NCI-H748 (cell line): ENCODE measurements around the gene PTPRO.
A peak's percentile ranks its signal among the peaks of the same experiment; 100 is the strongest.

Experiments used
- DNase-seq: peaks from one replicate; lab custom pipeline; 2025; ENCODE audit not compliant: unreplicated experiment; lab: John Stamatoyannopoulos, UW

Gene PTPRO

GRCh38 chr12:15322164-15323061 lies at the start of gene PTPRO:
Gene PTPRO (plus strand): TSS chr12:15322508.
- peak; percentile 77 for DNase-seq

GRCh38 chr12:15273896-15274295 lies 48.4 kb upstream of the PTPRO start:
- no peak for DNase-seq

GRCh38 chr12:15274561-15274967 lies 47.7 kb upstream of the PTPRO start:
- DNase-seq = no peak

GRCh38 chr12:15276088-15276698 lies 46.1 kb upstream of the PTPRO start:
- peak; percentile 56 for DNase-seq

GRCh38 chr12:15278816-15279658 lies 43.3 kb upstream of the PTPRO start:
- no peak for DNase-seq

- DNase-seq = no peak
These were observed 41.4 kb upstream of the PTPRO start for GRCh38 chr12:15280930-15281329.

GRCh38 chr12:15289192-15289591 lies 33.1 kb upstream of the PTPRO start:
- DNase-seq = no peak

GRCh38 chr12:15293731-15294130 lies 28.6 kb upstream of the PTPRO start:
- no peak for DNase-seq

GRCh38 chr12:15299947-15300346 lies 22.4 kb upstream of the PTPRO start:
- DNase-seq = no peak

- DNase-seq = no peak
These were observed 18.0 kb upstream of the PTPRO start for GRCh38 chr12:15304296-15304695.

GRCh38 chr12:15306605-15307004 lies 15.7 kb upstream of the PTPRO start:
- no peak for DNase-seq

GRCh38 chr12:15307079-15307478 lies 15.2 kb upstream of the PTPRO start:
- no peak for DNase-seq

- no peak for DNase-seq
These were observed 3.5 kb upstream of the PTPRO start for GRCh38 chr12:15318841-15319240.

GRCh38 chr12:15320881-15321280 lies 1.4 kb upstream of the PTPRO start:
- peak; percentile 4 for DNase-seq

- DNase-seq = peak; percentile 26
These were observed 1.2 kb downstream of the PTPRO start for GRCh38 chr12:15323480-15323879.

- no peak for DNase-seq
These were observed 7.6 kb downstream of the PTPRO start for GRCh38 chr12:15329891-15330290.

GRCh38 chr12:15334225-15334624 lies 11.9 kb downstream of the PTPRO start:
- DNase-seq = no peak

GRCh38 chr12:15335959-15336358 lies 13.7 kb downstream of the PTPRO start:
- no peak for DNase-seq

GRCh38 chr12:15336768-15337553 lies 14.7 kb downstream of the PTPRO start:
- no peak for DNase-seq

- DNase-seq = no peak
These were observed 19.1 kb downstream of the PTPRO start for GRCh38 chr12:15341371-15341770.

GRCh38 chr12:15344561-15344960 lies 22.3 kb downstream of the PTPRO start:
- no peak for DNase-seq
